A549 (cell line): Measurements from ENCODE around the gene NR1D1.

Experiments used
- POLR2A ChIP-seq: IDR thresholded peaks from 2 replicates; pipeline ENCODE4 v1.6.1; 2012; ENCODE audit warnings: mild to moderate bottlenecking, low read length
- RFX5 ChIP-seq: fragments of 450-650 bp; IDR thresholded peaks from 2 replicates; pipeline ENCODE4 v1.7.1; 2014; ENCODE audit warnings: antibody characterized with exemption, mild to moderate bottlenecking, moderate library complexity
- ZC3H11A ChIP-seq: fragments of 450-650 bp; IDR thresholded peaks from 2 replicates; pipeline ENCODE4 v1.6.1; 2014; ENCODE audit warnings: antibody characterized with exemption, mild to moderate bottlenecking
- TF ChIP-seq, protein P1 (sequence below): fragments of >200 bp; sonication (Bioruptor Twin); formaldehyde crosslinking; IDR thresholded peaks from 3 replicates; pipeline ENCODE4 v1.5.1; 2016
- TF ChIP-seq, protein P2 (sequence below): fragments of >200 bp; sonication (Bioruptor Twin); formaldehyde crosslinking; IDR thresholded peaks from 3 replicates; pipeline ENCODE4 v1.6.1; 2016
- TF ChIP-seq, protein P3 (sequence below): fragments of 150-350 bp; IDR thresholded peaks from 2 replicates; pipeline ENCODE4 v1.6.1; 2014; ENCODE audit warnings: low read depth, mild to moderate bottlenecking, low read length

DNA sequence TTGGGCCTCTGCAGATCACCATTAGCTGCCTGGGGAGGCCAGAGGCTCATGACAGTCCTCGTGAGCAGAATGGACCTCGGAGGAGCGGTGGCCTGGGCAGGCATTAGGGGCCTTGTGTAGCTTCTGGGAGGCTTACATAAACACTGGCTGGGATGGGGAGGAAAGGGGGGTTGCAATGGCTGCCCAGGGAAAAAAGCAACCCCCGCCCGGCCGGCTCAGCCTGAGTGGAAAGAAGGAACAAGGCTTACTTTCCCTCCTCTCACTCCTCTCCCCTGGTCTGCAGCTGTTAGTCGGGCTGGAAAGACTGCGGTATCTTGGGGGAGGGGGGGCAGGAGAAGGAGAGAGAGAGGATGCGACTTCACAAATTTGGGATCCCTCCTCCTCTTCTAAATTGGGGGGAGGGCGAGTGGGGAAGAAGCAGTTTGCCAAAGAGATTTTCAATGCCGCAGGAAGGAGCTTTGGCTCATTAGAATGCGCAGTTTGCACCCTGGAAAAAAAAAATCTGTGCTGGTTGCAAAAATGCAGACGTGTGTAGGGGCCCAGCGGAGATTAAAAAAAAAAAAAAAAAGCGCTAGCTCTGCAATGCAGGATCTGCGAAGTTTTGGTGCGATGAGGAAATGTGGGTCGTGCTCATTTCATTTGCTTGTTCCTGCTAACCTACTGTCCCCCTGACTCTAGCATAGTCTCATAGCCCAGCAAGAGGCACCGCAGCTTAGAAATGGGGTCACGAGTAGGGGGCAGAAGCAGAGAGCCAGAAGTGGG, 6.6 kb upstream of the NR1D1 start:
- TF ChIP-seq, protein P1, sequence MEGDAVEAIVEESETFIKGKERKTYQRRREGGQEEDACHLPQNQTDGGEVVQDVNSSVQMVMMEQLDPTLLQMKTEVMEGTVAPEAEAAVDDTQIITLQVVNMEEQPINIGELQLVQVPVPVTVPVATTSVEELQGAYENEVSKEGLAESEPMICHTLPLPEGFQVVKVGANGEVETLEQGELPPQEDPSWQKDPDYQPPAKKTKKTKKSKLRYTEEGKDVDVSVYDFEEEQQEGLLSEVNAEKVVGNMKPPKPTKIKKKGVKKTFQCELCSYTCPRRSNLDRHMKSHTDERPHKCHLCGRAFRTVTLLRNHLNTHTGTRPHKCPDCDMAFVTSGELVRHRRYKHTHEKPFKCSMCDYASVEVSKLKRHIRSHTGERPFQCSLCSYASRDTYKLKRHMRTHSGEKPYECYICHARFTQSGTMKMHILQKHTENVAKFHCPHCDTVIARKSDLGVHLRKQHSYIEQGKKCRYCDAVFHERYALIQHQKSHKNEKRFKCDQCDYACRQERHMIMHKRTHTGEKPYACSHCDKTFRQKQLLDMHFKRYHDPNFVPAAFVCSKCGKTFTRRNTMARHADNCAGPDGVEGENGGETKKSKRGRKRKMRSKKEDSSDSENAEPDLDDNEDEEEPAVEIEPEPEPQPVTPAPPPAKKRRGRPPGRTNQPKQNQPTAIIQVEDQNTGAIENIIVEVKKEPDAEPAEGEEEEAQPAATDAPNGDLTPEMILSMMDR: no peak
- TF ChIP-seq, protein P2, sequence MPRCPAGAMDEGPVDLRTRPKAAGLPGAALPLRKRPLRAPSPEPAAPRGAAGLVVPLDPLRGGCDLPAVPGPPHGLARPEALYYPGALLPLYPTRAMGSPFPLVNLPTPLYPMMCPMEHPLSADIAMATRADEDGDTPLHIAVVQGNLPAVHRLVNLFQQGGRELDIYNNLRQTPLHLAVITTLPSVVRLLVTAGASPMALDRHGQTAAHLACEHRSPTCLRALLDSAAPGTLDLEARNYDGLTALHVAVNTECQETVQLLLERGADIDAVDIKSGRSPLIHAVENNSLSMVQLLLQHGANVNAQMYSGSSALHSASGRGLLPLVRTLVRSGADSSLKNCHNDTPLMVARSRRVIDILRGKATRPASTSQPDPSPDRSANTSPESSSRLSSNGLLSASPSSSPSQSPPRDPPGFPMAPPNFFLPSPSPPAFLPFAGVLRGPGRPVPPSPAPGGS: no peak
- no peak for TF ChIP-seq POLR2A
- TF ChIP-seq, protein P3, sequence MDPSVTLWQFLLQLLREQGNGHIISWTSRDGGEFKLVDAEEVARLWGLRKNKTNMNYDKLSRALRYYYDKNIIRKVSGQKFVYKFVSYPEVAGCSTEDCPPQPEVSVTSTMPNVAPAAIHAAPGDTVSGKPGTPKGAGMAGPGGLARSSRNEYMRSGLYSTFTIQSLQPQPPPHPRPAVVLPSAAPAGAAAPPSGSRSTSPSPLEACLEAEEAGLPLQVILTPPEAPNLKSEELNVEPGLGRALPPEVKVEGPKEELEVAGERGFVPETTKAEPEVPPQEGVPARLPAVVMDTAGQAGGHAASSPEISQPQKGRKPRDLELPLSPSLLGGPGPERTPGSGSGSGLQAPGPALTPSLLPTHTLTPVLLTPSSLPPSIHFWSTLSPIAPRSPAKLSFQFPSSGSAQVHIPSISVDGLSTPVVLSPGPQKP: no peak
- no peak for TF ChIP-seq RFX5
- no peak for TF ChIP-seq ZC3H11A
